Measurements from ENCODE around the gene HPSE2. TPM values are rescaled to one million over a fixed set of nuclear protein-coding genes. Genes with fewer than 3 reads are reported as not detected.
"Not testable (repeated sequence)": the region's sequence is repeated elsewhere in the genome, so short reads cannot be mapped to it uniquely, and the experiment has no call there.

Gene HPSE2
- total RNA-seq, 1 donor from 2014 or later: not detected

DNA sequence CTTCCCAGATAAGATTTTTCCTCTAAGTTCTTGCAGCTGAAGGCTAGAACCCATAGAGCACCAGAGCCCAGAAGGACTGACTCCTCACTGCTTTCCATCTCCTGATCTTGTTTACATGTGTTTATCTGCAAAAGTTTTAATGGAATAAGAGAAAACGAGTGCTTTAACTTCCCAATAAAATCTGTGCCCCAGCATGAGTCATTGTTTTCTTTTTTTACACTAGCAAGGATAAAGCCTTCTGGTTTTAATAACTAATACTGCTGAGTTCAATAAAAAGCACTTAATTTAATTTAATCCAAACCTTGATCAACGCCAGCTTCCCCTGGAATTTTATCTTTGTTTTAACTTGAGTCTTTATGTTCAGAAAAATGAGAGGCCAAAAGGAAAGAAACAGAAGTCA, 227.6 kb downstream of the HPSE2 start:
- no peak for DNase-seq (ENCODE audit: low read depth)

- DNase-seq (ENCODE audit: low read depth): no peak
Measured at GRCh38 chr10:99007457-99007856, 228.2 kb downstream of the HPSE2 start.

GRCh38 chr10:99005254-99005653, 230.4 kb downstream of the HPSE2 start:
- no peak for DNase-seq (ENCODE audit: low read depth)

DNA sequence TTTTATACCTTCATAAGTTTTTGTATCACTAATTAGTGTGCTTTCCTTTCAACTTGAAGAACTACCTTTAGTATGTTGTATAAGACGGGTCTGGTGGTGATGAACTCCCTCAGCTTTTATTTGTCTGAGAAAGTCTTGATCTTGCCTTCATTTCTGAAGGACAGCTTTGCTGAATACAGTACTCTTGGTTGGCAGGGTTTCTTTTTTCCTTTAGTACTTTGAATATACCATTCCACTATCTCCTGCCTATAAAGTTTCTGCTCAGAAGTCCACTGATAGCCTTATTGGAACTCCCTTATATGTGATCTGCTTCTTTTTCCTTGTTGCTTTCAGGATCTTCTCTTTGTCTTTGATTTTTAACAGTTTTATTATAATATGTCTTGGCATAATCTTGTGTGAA, 230.9 kb downstream of the HPSE2 start:
- DNase-seq (ENCODE audit: low read depth): no peak

DNA sequence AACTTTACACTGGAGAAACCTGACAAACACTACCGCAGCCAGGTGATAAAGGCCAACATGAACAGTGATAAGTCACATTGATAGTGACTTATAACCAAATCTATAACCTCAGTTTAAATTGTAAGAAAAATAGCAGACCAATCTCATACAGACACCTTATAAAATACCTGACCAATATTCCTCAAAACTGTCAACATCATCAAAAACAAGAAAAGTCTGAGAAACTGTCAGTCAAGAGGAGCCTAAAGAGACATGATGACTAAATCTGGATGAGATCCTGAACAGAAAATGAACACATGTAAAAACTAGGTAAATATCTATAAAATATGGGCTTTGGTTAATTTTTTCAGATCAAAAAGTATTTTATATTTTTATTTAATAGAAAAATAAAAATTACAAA, 233.3 kb downstream of the HPSE2 start:
- no peak for DNase-seq (ENCODE audit: low read depth)

DNA sequence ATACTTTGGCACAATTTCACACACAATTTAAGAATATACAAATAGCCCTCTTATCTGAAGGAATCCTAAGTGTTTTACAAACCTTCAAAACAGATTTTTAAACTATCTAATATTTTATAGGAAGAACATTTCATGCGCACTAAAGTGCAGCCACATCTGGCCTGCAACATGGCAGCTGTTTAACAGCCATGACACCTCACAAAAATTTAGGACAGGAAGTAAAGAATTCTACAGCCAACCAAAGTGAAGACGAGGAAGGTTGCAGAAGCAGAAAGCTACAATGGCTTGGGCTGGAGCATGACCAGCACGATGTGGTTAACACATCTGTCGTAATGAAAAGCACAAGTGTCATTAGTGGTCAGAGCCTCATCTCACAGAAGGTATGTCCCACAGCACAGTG, 238.1 kb downstream of the HPSE2 start:
- no peak for DNase-seq (ENCODE audit: low read depth)

DNA sequence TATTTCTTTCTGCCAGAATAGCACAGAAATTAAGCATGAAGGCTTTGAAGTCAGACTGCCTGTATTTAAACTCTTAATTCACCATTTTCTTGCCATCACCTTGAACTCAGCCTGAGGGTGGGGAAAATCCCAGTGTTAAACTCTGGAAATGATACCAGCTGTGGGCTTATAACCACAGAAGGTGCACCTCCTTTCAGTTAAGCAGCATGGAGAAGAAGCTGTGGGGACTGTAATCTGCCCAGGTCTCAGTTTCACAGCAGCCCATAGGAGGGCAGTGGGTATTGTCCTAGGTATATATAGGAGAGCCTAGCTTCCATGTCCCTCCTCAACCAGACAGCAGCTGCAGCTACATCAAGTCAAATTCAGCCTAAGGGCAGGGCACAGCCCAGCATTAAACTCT, 241.6 kb downstream of the HPSE2 start:
- DNase-seq (ENCODE audit: low read depth): no peak

- DNase-seq (ENCODE audit: low read depth): not testable (repeated sequence)
Measured at GRCh38 chr10:98983751-98984150, 251.9 kb downstream of the HPSE2 start.

GRCh38 chr10:98980353-98980752, 255.3 kb downstream of the HPSE2 start:
- no peak for DNase-seq (ENCODE audit: low read depth)

DNA sequence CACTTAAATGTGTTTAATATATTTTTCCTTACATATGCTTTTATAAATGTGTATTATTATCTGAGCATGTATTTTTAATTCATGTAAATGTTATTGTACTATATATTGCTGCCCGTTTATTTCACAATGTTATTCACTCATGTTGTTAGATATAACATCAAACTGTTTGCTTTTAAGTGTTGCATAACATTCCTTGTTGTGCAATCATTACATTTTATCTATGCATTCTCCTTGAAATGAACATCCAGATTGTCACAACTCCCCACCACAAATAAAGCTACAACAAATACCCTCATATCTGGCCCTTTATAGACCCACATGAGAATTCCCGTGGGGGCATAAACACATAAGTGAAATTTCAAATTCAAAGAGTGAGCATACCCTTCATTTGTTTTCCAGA, 264.2 kb downstream of the HPSE2 start:
- no peak for DNase-seq (ENCODE audit: low read depth)

GRCh38 chr10:98967601-98968000, 268.1 kb downstream of the HPSE2 start:
- DNase-seq (ENCODE audit: low read depth): no peak

- no peak for DNase-seq (ENCODE audit: low read depth)
Measured at GRCh38 chr10:98963608-98964007, 272.0 kb downstream of the HPSE2 start.

GRCh38 chr10:98959379-98959778, 276.3 kb downstream of the HPSE2 start:
- DNase-seq (ENCODE audit: low read depth): no peak

- DNase-seq (ENCODE audit: low read depth): no peak
Measured at GRCh38 chr10:98957801-98958200, 277.9 kb downstream of the HPSE2 start.

GRCh38 chr10:98956576-98957260, 278.9 kb downstream of the HPSE2 start:
- DNase-seq (ENCODE audit: low read depth): no peak

DNA sequence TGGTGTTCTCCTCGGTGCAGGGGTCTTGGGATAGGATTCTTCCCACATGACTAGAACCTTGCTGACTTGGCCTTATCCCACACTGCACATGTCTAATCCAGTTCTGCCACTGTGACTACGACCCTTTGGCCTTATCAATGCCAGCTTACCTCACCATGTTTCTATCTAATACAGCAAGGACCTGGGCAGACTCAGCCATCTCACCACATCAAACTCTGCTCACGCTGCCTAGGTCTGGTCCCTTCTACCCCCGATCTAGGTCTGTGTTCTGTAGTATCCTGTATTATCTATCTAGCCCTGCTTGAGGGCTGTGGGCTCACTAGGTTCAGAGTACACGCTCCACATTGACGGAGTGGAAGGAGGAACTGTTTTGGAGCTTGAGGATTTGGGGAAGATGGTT, 282.4 kb downstream of the HPSE2 start:
- no peak for DNase-seq (ENCODE audit: low read depth)

GRCh38 chr10:98951269-98952000, 284.2 kb downstream of the HPSE2 start:
- no peak for DNase-seq (ENCODE audit: low read depth)

GRCh38 chr10:98950106-98950505, 285.5 kb downstream of the HPSE2 start:
- DNase-seq (ENCODE audit: low read depth): no peak

- DNase-seq (ENCODE audit: low read depth): no peak
Measured at GRCh38 chr10:98949306-98949705, 286.3 kb downstream of the HPSE2 start.

GRCh38 chr10:98943681-98944080, 292.0 kb downstream of the HPSE2 start:
- no peak for DNase-seq (ENCODE audit: low read depth)

GRCh38 chr10:98929709-98930108, 305.9 kb downstream of the HPSE2 start:
- no peak for DNase-seq (ENCODE audit: low read depth)

GRCh38 chr10:98925651-98926050, 310.0 kb downstream of the HPSE2 start:
- DNase-seq (ENCODE audit: low read depth): no peak

DNA sequence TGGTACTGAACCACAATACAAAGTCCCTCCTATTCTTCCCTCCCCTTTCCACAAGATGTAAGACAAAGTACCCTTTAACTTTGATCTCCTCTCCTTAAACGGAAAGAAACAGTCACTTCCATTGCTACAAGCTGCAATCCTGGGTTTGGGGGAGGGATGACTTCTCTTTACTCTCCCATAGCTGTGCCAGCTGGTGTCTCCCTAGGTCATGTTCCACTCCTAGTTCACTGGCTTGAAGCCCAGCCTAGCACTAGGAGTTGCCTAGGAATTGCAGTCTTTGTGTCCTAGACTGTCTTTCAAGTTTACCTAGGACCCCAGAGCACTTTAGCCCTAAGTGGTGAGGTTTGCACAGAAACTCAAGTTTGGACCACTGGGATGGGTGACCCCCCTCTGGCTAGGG, 311.1 kb downstream of the HPSE2 start:
- DNase-seq (ENCODE audit: low read depth): no peak
